ENCODE results near the gene DCAF5. TPM values are rescaled to one million over a fixed set of nuclear protein-coding genes. Genes with fewer than 3 reads are reported as not detected.
A peak's percentile ranks its signal among the peaks of the same experiment; 100 is the strongest.

The DCAF5 gene
- polyA plus RNA-seq, 3 donors from 2014 or later: 68.7 to 121 (median 71.6) TPM

DNA sequence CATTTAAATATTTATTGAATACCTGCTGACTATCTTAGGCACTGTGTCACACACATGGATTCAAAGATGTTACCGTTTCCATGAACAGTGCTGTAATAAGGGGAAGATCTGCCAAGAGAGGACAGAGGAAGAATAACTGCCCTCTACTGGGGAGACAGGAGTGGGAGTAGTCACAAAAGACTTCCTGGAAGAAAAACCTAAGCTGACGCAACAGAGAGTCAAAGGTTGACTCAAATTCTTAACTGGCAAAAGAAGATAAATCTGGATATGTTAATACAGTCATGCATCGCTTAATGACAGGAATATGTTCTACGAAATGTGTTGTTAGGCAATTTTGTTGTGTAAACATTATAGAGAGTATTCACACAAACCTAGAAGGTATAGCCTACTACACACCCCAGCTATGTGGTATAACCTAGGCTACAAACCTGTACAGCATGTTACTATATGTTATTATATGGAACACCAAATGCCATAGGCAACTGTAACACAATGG lies 51.5 kb downstream of the DCAF5 start:
- no peak overlapping the region for H3K4me3 Mint-ChIP-seq
- H3K4me1 Mint-ChIP-seq: peaks cover 14 to 41% of the 10 kb centered on the region in 2 donors
- H3K36me3 Mint-ChIP-seq: peaks cover 0 to 22% (median 3%) of the 10 kb centered on the region in 3 donors
- H3K9me3 Mint-ChIP-seq: no peaks in the 10 kb centered on the region
- H3K27me3 Mint-ChIP-seq (ENCODE audit: low read depth in 3 of 3): peaks cover 0 to 1% (median 0%) of the 10 kb centered on the region in 3 donors
- no peak for DNase-seq
- peak overlapping the region in 5 of 6 donors; percentile 14 to 82 (median 40) for H3K27ac Mint-ChIP-seq

GRCh38 chr14:69097974-69098373 lies 54.9 kb downstream of the DCAF5 start:
- H3K36me3 Mint-ChIP-seq: peaks cover 0 to 21% (median 3%) of the 10 kb centered on the region in 3 donors
- peaks cover 0 to 1% (median 0%) of the 10 kb centered on the region in 3 donors for H3K27me3 Mint-ChIP-seq (ENCODE audit: low read depth in 3 of 3)
- no peak overlapping the region for H3K4me3 Mint-ChIP-seq
- peak overlapping the region in 2 of 6 donors; percentile 9 to 82 for H3K27ac Mint-ChIP-seq
- peaks cover 30 to 63% of the 10 kb centered on the region in 2 donors for H3K4me1 Mint-ChIP-seq
- DNase-seq: no peak
- H3K9me3 Mint-ChIP-seq: no peaks in the 10 kb centered on the region

DNA sequence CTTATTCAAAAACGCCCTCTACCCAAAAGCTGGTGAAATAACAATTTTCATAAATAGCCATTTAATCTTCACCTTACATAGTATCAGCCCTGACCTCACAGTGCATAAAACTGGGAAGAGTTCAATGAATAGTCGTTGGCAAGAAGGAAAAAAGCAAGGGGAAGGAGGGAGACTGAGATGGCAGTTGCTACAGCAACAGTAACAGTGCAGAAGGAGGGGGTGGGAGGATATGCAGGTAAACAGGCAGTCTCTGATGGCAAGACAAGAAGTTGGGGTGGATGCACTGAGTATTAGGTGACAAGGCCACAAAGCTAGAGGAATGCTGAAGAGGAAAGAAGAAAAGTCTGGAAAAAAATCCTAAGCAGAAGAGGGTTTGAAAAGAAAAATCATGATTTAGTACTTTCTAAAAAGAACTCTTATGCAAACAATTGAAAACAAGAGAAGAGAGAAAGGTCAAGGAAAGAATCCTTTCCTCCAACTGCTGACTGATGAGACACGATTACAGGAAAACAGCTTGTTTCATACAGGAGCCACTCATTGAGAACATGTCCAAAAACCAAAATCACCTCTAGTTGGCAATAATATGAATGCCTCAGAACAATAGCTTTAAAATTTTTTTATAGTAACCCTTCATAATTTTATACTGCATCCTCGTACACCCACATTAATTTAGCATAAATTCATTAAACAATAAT lies 56.0 kb downstream of the DCAF5 start:
- Mint-ChIP-seq H3K4me1 (peaks cover 32 to 66% of the 10 kb centered on the region in 2 donors), H3K36me3 (peaks cover 0 to 21% (median 3%) of the 10 kb centered on the region in 3 donors), H3K27ac (peak overlapping the region in 1 of 6 donors; percentile 53), H3K9me3 (no peaks in the 10 kb centered on the region), H3K27me3 (ENCODE audit: low read depth in 3 of 3) (peaks cover 0 to 1% (median 0%) of the 10 kb centered on the region in 3 donors), H3K4me3 (no peak overlapping the region)
- DNase-seq: no peak

DNA sequence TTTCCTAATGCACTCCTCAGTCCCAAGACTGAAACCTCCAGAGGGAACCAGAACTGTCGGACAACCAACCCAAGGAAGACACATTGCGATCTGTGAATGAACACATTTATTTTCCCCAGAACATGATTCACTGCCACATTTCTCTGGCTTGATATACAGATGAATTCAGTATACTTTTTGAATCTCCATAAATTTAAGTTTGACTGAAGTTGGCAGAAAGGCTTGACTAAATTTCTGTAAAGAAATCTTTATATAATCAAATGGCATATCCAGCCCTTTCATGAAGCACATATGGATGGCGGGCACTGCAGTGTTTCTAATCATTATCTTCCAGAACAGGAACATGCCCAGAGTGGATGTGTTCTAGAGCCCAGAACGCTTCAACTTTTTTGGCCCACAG lies 56.7 kb downstream of the DCAF5 start:
- Mint-ChIP-seq H3K27me3 (ENCODE audit: low read depth in 3 of 3) (peaks cover 0 to 1% (median 0%) of the 10 kb centered on the region in 3 donors), H3K27ac (peak overlapping the region in 2 of 6 donors; percentile 27 to 62), H3K9me3 (no peaks in the 10 kb centered on the region), H3K4me1 (peaks cover 30 to 63% of the 10 kb centered on the region in 2 donors), H3K4me3 (no peak overlapping the region), H3K36me3 (peaks cover 0 to 26% (median 7%) of the 10 kb centered on the region in 3 donors)
- DNase-seq: no peak

DNA sequence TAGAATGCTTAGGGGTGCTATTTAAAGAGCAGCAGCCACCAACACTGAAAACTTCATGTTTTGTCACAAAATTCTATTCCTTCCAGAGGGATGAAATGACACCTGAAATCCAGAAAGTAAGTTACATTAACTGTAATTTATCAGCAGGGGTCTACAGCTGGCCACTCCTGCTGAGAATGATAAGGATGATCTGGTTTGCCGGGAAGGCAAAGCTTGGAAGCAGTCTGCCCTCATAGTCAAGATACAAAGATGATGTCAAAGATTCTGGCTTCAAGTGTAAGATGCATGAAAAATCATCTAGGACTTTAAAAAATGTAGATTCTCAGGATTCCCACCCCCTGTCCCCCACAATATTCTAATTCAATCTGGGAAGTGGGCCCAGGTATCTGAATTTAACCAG lies 58.4 kb downstream of the DCAF5 start:
- peak overlapping the region; percentile 4 to 56 (median 34) for H3K27ac Mint-ChIP-seq
- peaks cover 0 to 34% (median 10%) of the 10 kb centered on the region in 3 donors for H3K36me3 Mint-ChIP-seq
- peaks cover 29 to 69% of the 10 kb centered on the region in 2 donors for H3K4me1 Mint-ChIP-seq
- no peak overlapping the region for H3K4me3 Mint-ChIP-seq
- no peak for DNase-seq
- no peaks in the 10 kb centered on the region for H3K9me3 Mint-ChIP-seq
- peaks cover 0 to 1% (median 0%) of the 10 kb centered on the region in 3 donors for H3K27me3 Mint-ChIP-seq (ENCODE audit: low read depth in 3 of 3)

DNA sequence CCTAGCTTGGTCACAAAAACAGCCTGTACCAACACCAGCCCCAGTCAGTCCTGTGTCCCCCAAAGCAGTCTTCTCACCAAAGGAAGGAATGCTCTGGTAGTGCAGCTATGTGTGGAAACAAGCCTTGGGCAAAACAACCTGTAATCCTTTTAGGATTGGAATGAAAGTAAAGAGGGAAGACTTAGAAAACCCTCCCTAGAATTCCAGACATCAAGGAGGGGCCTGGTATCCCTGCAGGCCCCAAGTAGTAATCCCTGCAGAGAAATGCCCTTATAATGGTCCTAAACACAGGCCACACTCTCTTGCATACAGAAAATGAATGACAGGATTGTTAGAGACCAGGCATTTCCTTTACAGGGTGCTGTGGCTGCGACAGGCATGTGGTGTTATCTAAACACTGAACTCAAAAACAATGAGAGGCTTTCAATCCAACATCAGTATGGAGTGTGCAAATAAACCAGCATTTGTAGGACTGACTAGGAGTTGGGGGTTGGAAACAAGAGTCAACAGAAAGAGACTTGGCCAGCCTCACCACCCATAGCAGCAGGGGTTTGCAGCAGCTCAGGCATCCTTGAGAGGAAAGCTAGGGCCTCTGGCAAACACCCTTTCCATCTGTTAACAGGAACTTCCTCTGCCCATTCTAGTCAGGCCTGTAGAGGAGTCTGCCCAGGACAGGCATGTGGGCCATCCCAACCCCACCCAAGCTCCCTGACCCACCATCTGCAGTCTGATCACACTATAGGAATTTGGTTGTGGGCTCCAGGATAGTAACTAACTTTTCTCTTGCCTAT lies 59.1 kb downstream of the DCAF5 start:
- DNase-seq: no peak
- H3K27ac Mint-ChIP-seq: peak overlapping the region; percentile 6 to 56 (median 37)
- H3K9me3 Mint-ChIP-seq: no peaks in the 10 kb centered on the region
- H3K4me3 Mint-ChIP-seq: no peak overlapping the region
- H3K27me3 Mint-ChIP-seq (ENCODE audit: low read depth in 3 of 3): peaks cover 0 to 1% (median 0%) of the 10 kb centered on the region in 3 donors
- H3K4me1 Mint-ChIP-seq: peaks cover 27 to 67% of the 10 kb centered on the region in 2 donors
- H3K36me3 Mint-ChIP-seq: peaks cover 0 to 30% (median 6%) of the 10 kb centered on the region in 3 donors

- no peak for DNase-seq
- Mint-ChIP-seq H3K27ac (peak overlapping the region in 3 of 6 donors; percentile 6 to 51 (median 7)), H3K4me1 (peaks cover 25 to 63% of the 10 kb centered on the region in 2 donors), H3K27me3 (ENCODE audit: low read depth in 3 of 3) (peaks cover 0 to 1% (median 0%) of the 10 kb centered on the region in 3 donors), H3K4me3 (no peak overlapping the region), H3K9me3 (no peaks in the 10 kb centered on the region), H3K36me3 (peaks cover 0 to 26% (median 6%) of the 10 kb centered on the region in 3 donors)
These were observed 60.0 kb downstream of the DCAF5 start for GRCh38 chr14:69092840-69093422.

DNA sequence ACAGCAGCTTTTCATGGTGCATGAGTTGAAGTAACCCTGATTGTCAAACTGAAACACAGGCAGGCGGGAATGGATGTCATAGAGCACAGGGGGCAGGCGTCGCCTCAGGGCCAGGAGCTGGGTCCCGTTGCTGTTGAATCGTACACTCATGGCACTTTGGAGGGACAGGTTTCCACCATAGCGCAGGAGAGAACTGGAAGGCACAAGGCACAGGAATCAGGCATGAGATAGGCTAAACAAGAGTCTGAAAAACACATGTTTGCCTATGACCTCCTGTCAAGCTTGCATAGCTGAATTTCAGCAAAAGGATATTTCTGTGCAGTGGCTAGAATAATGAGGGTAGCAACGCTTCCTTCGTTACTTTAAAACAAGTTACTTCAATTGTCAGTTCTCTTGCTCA lies 61.2 kb downstream of the DCAF5 start:
- Mint-ChIP-seq H3K4me3 (no peak overlapping the region), H3K27ac (peak overlapping the region in 2 of 6 donors; percentile 1 to 50), H3K9me3 (no peaks in the 10 kb centered on the region), H3K27me3 (ENCODE audit: low read depth in 3 of 3) (no peaks in the 10 kb centered on the region), H3K4me1 (peaks cover 23 to 65% of the 10 kb centered on the region in 2 donors), H3K36me3 (peaks cover 0 to 23% (median 6%) of the 10 kb centered on the region in 3 donors)
- no peak for DNase-seq

DNA sequence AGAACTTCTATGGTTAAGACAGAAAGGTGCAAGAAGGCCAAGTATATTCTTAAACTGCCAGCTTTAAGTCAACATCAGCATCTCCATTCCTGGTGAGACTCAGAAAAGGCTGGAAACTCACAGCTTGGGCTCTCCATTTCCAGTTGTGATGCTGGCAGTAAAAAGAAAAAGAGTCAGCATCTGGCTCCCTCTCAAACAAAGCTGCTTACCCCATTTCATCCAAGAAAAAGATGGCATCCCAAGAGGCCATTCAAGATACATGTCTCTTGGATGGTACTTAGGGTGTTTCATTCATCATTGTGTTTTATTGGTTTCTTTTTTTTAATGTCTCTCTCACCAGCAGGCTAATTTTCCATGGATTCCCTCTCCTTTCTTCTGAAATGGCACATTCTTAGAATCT lies 61.9 kb downstream of the DCAF5 start:
- peaks cover 0 to 23% (median 6%) of the 10 kb centered on the region in 3 donors for H3K36me3 Mint-ChIP-seq
- DNase-seq: no peak
- H3K27ac Mint-ChIP-seq: peak overlapping the region in 1 of 6 donors; percentile 50
- peaks cover 19 to 64% of the 10 kb centered on the region in 2 donors for H3K4me1 Mint-ChIP-seq
- H3K27me3 Mint-ChIP-seq (ENCODE audit: low read depth in 3 of 3): no peaks in the 10 kb centered on the region
- H3K9me3 Mint-ChIP-seq: no peaks in the 10 kb centered on the region
- H3K4me3 Mint-ChIP-seq: no peak overlapping the region

DNA sequence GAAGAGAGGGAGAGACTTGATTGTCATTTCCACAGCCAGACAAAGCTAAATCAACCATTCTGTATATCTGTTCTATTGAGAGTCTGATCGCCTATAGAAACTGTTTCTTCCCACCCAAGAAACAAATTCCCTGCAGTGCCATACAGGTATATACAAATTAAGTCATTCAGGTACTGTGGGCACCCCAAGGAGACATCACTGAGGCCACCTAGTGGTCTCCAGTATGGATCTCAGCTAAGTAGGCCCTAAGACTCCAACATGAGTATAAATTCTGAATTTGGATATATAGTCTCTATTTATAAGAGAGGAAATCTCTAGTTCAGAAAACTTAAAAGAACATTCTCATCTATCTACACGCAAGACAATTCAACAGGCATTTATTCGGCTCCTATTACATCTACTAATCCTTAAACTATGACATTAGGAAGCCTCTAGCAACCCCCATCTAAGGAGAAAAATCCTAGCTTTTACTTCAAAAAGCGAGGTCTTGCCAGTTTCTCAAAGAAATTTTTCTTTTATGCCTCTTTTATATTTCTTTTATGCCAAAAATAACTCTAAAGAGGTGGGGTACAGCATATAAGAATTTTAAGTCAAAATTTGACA lies 62.6 kb downstream of the DCAF5 start:
- peaks cover 0 to 18% (median 6%) of the 10 kb centered on the region in 3 donors for H3K36me3 Mint-ChIP-seq
- H3K27me3 Mint-ChIP-seq (ENCODE audit: low read depth in 3 of 3): peaks cover 0 to 2% (median 0%) of the 10 kb centered on the region in 3 donors
- H3K9me3 Mint-ChIP-seq: no peaks in the 10 kb centered on the region
- no peak overlapping the region for H3K4me3 Mint-ChIP-seq
- H3K27ac Mint-ChIP-seq: peak overlapping the region in 1 of 6 donors; percentile 40
- DNase-seq: peak in 1 of 3 donors; percentile 5
- H3K4me1 Mint-ChIP-seq: peaks cover 19 to 57% of the 10 kb centered on the region in 2 donors

DNA sequence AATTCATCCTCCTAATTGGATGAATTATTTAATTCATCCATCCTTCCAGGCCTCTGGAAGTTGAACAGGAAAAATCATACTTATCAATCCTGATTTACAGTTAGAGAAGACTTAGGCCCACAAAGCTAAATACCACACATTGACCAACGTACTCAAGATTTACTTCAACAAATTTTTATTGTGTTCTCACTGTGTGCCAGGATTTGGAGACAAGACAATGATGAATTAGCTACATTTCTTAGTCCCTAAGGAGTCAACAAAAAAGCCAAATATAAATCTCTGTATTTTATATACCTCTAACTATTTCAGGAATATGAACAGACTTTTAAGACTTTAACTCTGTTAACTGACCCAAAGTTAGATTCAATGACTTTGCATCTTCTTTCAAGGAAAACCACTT lies 63.9 kb downstream of the DCAF5 start:
- Mint-ChIP-seq H3K27me3 (ENCODE audit: low read depth in 3 of 3) (peaks cover 0 to 2% (median 0%) of the 10 kb centered on the region in 3 donors), H3K4me3 (no peak overlapping the region), H3K4me1 (peaks cover 11 to 44% of the 10 kb centered on the region in 2 donors), H3K27ac (peak overlapping the region in 1 of 6 donors; percentile 37), H3K9me3 (no peaks in the 10 kb centered on the region), H3K36me3 (peaks cover 0 to 13% (median 6%) of the 10 kb centered on the region in 3 donors)
- no peak for DNase-seq

DNA sequence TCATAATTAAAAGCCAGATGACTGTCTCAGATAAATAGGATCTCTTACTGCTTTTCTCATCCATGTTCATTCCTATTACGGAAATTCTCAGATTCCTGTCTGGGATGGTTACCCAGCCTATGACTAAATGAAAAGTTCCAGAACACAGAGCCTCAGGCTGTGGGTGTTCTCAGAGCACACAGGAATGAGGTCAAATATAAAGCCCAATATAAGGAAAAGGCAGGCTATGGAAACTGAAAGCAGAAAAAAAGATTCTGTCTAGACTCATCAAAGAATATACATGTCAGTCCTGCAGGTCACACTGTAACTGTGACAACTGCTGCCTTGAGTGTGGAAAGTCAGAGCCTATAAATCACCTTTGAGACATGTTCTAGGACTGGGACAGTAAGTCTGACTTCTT lies 64.3 kb downstream of the DCAF5 start:
- Mint-ChIP-seq H3K27me3 (ENCODE audit: low read depth in 3 of 3) (peaks cover 0 to 2% (median 0%) of the 10 kb centered on the region in 3 donors), H3K9me3 (no peaks in the 10 kb centered on the region), H3K27ac (peak overlapping the region in 1 of 6 donors; percentile 32), H3K4me3 (no peak overlapping the region), H3K36me3 (peaks cover 1 to 14% (median 8%) of the 10 kb centered on the region in 3 donors), H3K4me1 (peaks cover 7 to 43% of the 10 kb centered on the region in 2 donors)
- no peak for DNase-seq

DNA sequence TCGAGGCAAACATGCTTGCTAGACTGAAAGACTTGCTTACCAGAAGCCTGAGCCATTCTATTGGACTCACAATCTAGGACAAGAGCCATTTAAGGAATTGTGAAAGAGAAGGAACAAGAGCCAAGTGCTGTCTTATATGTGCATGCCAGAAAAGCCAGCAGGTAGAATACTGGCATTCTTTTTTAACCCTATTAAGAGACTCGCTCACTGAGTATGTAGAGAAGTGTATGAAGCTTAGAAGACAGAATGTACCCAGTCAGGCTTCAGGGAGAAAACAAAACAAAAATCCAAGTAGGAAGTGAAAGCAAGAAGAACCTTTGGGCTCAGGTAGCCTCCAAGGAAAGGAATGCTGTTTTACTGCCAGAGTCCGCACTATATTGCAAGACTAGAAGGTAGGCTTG lies 65.9 kb downstream of the DCAF5 start:
- Mint-ChIP-seq H3K4me3 (no peak overlapping the region), H3K4me1 (peaks cover 7 to 44% of the 10 kb centered on the region in 2 donors), H3K27ac (peak overlapping the region; percentile 1 to 41 (median 22)), H3K36me3 (peaks cover 5 to 19% (median 13%) of the 10 kb centered on the region in 3 donors), H3K9me3 (no peaks in the 10 kb centered on the region), H3K27me3 (ENCODE audit: low read depth in 3 of 3) (peaks cover 0 to 2% (median 0%) of the 10 kb centered on the region in 3 donors)
- no peak for DNase-seq

Data from immature natural killer cell (primary cell).